ENCODE data around the gene SLC6A12. TPM values are rescaled to one million over a fixed set of nuclear protein-coding genes. Genes with fewer than 3 reads are reported as not detected.
"Not testable (repeated sequence)": the region's sequence is repeated elsewhere in the genome, so short reads cannot be mapped to it uniquely, and the experiment has no call there.

The SLC6A12 gene
- total RNA-seq, 1 experiment from 2014 or later: not detected

- DNase-seq (ENCODE audit: low read depth): not testable (repeated sequence)
These were observed 22.0 kb upstream of the SLC6A12 start for GRCh38 chr12:235967-236366.

GRCh38 chr12:234891-235415 is 21.0 kb upstream of the SLC6A12 start:
- no peak for DNase-seq (ENCODE audit: low read depth)

GRCh38 chr12:234019-234418 is 20.1 kb upstream of the SLC6A12 start:
- DNase-seq (ENCODE audit: low read depth): no peak

- no peak for DNase-seq (ENCODE audit: low read depth)
These were observed 19.6 kb upstream of the SLC6A12 start for GRCh38 chr12:233615-233968.

- no peak for DNase-seq (ENCODE audit: low read depth)
These were observed 19.0 kb upstream of the SLC6A12 start for GRCh38 chr12:232731-233614.

GRCh38 chr12:230925-231671 is 17.1 kb upstream of the SLC6A12 start:
- no peak for DNase-seq (ENCODE audit: low read depth)

GRCh38 chr12:229441-230191 is 15.7 kb upstream of the SLC6A12 start:
- DNase-seq (ENCODE audit: low read depth): no peak

GRCh38 chr12:228846-229200 is 14.9 kb upstream of the SLC6A12 start:
- no peak for DNase-seq (ENCODE audit: low read depth)

GRCh38 chr12:227923-228845 is 14.2 kb upstream of the SLC6A12 start:
- DNase-seq (ENCODE audit: low read depth): no peak

GRCh38 chr12:227286-227915 is 13.4 kb upstream of the SLC6A12 start:
- DNase-seq (ENCODE audit: low read depth): no peak

GRCh38 chr12:226401-226800 is 12.4 kb upstream of the SLC6A12 start:
- no peak for DNase-seq (ENCODE audit: low read depth)

GRCh38 chr12:225012-225411 is 11.1 kb upstream of the SLC6A12 start:
- no peak for DNase-seq (ENCODE audit: low read depth)

GRCh38 chr12:224330-224729 is 10.4 kb upstream of the SLC6A12 start:
- no peak for DNase-seq (ENCODE audit: low read depth)

- DNase-seq (ENCODE audit: low read depth): no peak
These were observed 9.9 kb upstream of the SLC6A12 start for GRCh38 chr12:223841-224240.

GRCh38 chr12:221736-222135 is 7.8 kb upstream of the SLC6A12 start:
- no peak for DNase-seq (ENCODE audit: low read depth)

- DNase-seq (ENCODE audit: low read depth): no peak
These were observed 7.1 kb upstream of the SLC6A12 start for GRCh38 chr12:220946-221550.

GRCh38 chr12:220491-220890 is 6.5 kb upstream of the SLC6A12 start:
- DNase-seq (ENCODE audit: low read depth): no peak

- peak; percentile 76 for DNase-seq (ENCODE audit: low read depth)
These were observed 6.0 kb upstream of the SLC6A12 start for GRCh38 chr12:219891-220352.

- DNase-seq (ENCODE audit: low read depth): no peak
These were observed 5.0 kb upstream of the SLC6A12 start for GRCh38 chr12:218728-219590.
